Measurements from ENCODE around the gene MST1. TPM values are rescaled to one million over a fixed set of nuclear protein-coding genes. Genes with fewer than 3 reads are reported as not detected.
A peak's percentile ranks its signal among the peaks of the same experiment; 100 is the strongest.
"Not testable (repeated sequence)": the region's sequence is repeated elsewhere in the genome, so short reads cannot be mapped to it uniquely, and the experiment has no call there.

MST1 gene
- total RNA-seq, 2 donors from 2014 or later: 22.1 to 28.2 TPM

- ATAC-seq: no peak
- intact Hi-C loops (cut with DNase I, micrococcal nuclease): no loop called here
- no peak for DNase-seq
Measured at GRCh38 chr3:49706456-49707112, 17.3 kb upstream of the MST1 start.

- DNase-seq: no peak
- no peak for ATAC-seq
- intact Hi-C loops (cut with DNase I, micrococcal nuclease): no loop called here
Measured at GRCh38 chr3:49705390-49705960, 16.2 kb upstream of the MST1 start.

GRCh38 chr3:49704629-49705028 is 15.4 kb upstream of the MST1 start:
- ATAC-seq: no peak

DNA sequence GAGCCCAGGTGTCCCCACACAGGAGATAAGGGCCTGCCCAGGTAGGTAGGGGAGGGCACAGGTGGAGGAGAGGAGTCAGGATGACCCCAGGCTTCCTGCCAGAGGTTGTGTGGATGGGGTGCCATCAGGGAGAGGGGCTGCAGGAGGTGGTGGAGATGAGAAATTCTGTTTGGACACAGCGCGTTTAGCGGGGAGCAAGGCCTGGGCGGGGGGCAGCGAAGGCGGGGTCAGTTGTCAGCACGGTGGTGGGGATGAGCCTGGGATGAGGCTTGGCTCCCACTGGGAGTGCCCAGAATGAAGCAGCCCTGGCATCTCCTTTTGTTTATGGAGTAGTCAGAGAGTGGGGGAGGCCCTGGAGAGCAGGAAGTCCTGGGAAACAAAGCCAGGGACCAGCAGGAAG is 14.7 kb upstream of the MST1 start:
- peak; percentile 4 for ATAC-seq
- intact Hi-C loops (cut with DNase I, micrococcal nuclease): loop anchor here in 1 of 2 donors (5.0 kb wide), 1 partner anchor 133 kb away; no protein-coding TSS in a partner anchor

More at GRCh38 chr3:49704629-49705028, 15.4 kb upstream of the MST1 start:
- DNase-seq: no peak
- intact Hi-C loops (cut with DNase I, micrococcal nuclease): loop anchor here in 1 of 2 donors (5.0 kb wide), 1 partner anchor 133 kb away; no protein-coding TSS in a partner anchor

DNA sequence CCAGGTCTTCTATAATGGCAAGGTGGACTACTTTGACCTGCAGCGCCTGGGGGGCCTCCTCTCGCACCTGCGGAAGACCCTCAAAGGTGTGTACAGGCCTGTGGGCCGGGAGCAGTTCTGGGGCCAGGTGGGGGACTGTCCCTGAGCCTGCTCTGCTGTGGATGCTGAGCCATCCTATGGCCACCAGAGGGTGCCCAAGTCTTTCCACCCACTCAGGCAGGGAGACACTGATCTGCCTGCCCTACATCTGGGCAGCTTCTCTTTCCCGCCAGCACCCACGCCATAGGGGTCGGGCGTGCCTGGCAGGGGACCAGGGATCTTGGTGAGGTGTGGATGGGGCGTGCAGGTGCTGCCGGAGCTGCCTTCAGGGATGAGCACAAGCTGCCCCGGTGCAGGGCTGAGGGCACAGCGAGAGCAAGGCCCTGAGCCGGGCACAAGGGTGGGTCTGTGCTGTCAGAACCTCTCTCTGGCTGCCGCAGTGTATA is 14.2 kb upstream of the MST1 start:
- intact Hi-C loops (cut with DNase I, micrococcal nuclease): loop anchor here in 1 of 2 donors (5.0 kb wide), 1 partner anchor 134 kb away; no protein-coding TSS in a partner anchor
- DNase-seq (peak; percentile 54 to 62), ATAC-seq (peak; percentile 92)

More for the DNA sequence above, 14.7 kb upstream of the MST1 start:
- no peak for DNase-seq

- ATAC-seq (no peak), DNase-seq (no peak)
- intact Hi-C loops (cut with DNase I, micrococcal nuclease): loop anchor here in 1 of 2 donors (5.0 kb wide), 1 partner anchor 135 kb away; no protein-coding TSS in a partner anchor
Measured at GRCh38 chr3:49702672-49703071, 13.4 kb upstream of the MST1 start.

- no peak for DNase-seq
- intact Hi-C loops (cut with DNase I, micrococcal nuclease): loop anchor here in 1 of 2 donors (5.0 kb wide), 1 partner anchor 136 kb away; no protein-coding TSS in a partner anchor
- ATAC-seq: no peak
Measured at GRCh38 chr3:49701388-49702077, 12.3 kb upstream of the MST1 start.

- ATAC-seq (no peak), DNase-seq (no peak)
- intact Hi-C loops (cut with DNase I, micrococcal nuclease): loop anchor here in 1 of 2 donors (5.0 kb wide), 1 partner anchor 137 kb away; no protein-coding TSS in a partner anchor
Measured at GRCh38 chr3:49700453-49701128, 11.3 kb upstream of the MST1 start.

GRCh38 chr3:49700014-49700413 is 10.7 kb upstream of the MST1 start:
- intact Hi-C loops (cut with DNase I, micrococcal nuclease): loop anchor here in 1 of 2 donors (5.0 kb wide), 1 partner anchor 137 kb away; no protein-coding TSS in a partner anchor
- DNase-seq (no peak), ATAC-seq (no peak)

GRCh38 chr3:49699281-49699979 is 10.2 kb upstream of the MST1 start:
- no peak for ATAC-seq
- intact Hi-C loops (cut with DNase I, micrococcal nuclease): no loop called here
- no peak for DNase-seq

DNA sequence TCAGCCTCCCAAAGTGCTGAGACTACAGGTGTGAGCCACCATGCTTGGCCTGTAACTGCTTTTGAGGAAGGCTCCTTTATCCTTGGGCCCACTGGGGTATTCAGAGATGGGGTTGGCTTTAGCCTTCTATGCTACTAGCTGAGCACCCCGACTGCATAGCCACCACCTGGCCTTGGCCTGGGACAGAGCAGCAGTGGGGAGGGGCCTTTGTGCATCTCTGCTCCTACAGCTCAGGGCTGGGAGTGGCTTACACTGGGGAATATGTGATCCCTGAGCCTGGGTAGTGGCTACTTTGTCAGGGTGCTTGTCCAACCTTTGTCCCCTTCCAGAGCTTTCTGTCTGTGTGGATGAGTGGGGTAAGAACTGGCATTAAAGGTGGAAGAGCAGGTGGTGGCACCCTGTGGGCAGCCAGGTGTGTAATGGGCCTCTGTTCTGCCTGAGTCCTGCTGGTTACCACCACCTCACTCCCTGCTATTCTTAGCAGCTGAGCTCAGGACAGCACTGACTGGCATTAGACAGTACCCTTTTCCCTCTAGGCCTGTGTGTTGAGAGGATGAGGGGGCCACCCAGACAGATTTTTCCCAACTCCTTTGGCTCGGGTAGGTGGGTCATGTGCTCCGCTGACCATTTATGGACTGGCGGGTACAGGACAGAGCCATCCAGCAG is 6.2 kb upstream of the MST1 start:
- DNase-seq; intact Hi-C loops (cut with DNase I, micrococcal nuclease): not testable (repeated sequence)
- ATAC-seq: peak; percentile 19

DNA sequence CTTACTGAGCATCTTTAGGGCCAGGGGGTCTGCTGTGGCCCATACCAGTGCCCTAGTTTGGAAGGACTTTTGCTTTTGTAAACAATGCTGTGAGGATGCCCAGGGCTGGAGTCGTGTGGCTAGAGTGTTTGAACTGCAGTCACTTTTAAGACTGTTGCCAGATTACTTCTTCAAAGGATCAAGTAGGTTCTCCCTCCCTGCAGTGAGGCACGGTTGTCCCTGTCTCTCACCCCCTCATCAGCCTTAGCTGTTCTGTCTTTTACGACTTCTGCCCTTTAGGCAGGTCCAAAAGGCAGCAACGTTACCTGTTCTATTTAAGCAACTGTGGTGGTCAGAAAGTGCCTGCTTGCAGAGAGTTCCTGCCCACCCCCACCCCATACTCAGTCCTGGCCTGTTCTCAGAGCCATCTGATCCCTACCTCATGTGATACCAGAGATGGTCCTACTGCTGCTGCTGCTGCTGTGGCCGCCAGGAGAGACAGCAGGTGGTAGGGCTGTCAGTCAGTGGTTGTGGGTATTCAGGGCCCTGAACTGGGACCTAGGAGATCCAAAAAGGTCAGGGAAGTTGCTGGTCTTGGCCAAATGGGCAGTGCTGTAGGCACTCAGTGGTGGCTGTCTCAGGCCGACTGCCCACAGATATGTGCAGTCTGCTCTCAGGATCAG is 5.3 kb upstream of the MST1 start:
- intact Hi-C loops (cut with DNase I, micrococcal nuclease); DNase-seq; ATAC-seq: not testable (repeated sequence)

GRCh38 chr3:49691481-49691880 is 2.2 kb upstream of the MST1 start:
- peak; percentile 55 for ATAC-seq
- intact Hi-C loops (cut with DNase I, micrococcal nuclease); DNase-seq: not testable (repeated sequence)

DNA sequence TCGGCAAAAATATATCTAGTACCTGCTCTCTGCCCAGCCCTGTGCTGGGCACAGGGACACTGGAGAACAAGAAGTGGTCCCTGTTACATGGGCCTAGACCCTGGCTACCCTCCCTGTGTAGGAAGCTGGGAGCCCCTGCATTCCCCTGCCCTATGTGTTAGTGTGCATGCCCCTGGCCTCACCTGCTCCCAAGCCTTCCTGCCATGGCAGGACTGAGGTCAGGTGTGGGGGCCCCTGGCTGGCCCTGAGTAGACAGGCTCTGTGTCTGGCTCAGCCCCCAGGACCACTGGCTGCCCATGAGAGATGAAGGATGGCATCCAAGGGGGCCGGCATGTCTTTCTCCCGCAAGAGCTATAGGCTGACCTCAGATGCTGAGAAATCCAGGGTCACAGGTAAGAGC is 1.6 kb upstream of the MST1 start:
- ATAC-seq; DNase-seq; intact Hi-C loops (cut with DNase I, micrococcal nuclease): not testable (repeated sequence)

- not testable (repeated sequence) for DNase-seq, ATAC-seq
Measured at GRCh38 chr3:49689908-49690624, 792 bp upstream of the MST1 start.

GRCh38 chr3:49688338-49689045 is 782 bp downstream of the MST1 start:
- ATAC-seq; intact Hi-C loops (cut with DNase I, micrococcal nuclease); DNase-seq: not testable (repeated sequence)

More at GRCh38 chr3:49689908-49690624, 792 bp upstream of the MST1 start:
- intact Hi-C loops (cut with DNase I, micrococcal nuclease): not testable (repeated sequence)

Measured in left colon (tissue), 2 donors.